OCI-LY7 (cell line): ENCODE measurements around the gene IL17RD. TPM values are rescaled to one million over a fixed set of nuclear protein-coding genes. Genes with fewer than 3 reads are reported as not detected.

Source experiments
- BruUV-seq: library from RNA; stranded (reverse); fragments of 400-500 nt; replicated peaks from 2 replicates; lab custom pipeline; 2021; lab: Mats Ljungman, UMichigan
- CTCF ChIA-PET: fragments of 300-600 bp; sonication (Branson Sonifier 250); formaldehyde crosslinking; loops from one replicate; lab custom pipeline; 2022; ENCODE audit warnings: antibody characterized with exemption; ENCODE audit not compliant: unreplicated experiment; lab: Charles Lee
- POLR2A ChIA-PET: fragments of 300-600 bp; sonication (Branson Sonifier 250); formaldehyde crosslinking; loops from one replicate; lab custom pipeline; 2022; ENCODE audit warnings: antibody characterized with exemption; lab: Charles Lee
- DNase-seq: peaks from one replicate; pipeline ENCODE4 v3.0.0-alpha.2; 2015; ENCODE audit warnings: low spot score
- H2AFZ ChIP-seq: fragments of 200-600 bp; sonication (generic), shearing (Covaris generic); 2 replicates; pipeline ENCODE4 v1.6.1; 2014; ENCODE audit warnings: mild to moderate bottlenecking, antibody characterized with exemption, low read length, moderate library complexity
- H3K27ac ChIP-seq: fragments of 200-600 bp; sonication (generic); 2 replicates; pipeline ENCODE4 v1.5.1; 2014; ENCODE audit warnings: mixed run types, low read depth, mild to moderate bottlenecking, moderate library complexity, low read length, inconsistent platforms; ENCODE audit not compliant: poor library complexity, severe bottlenecking
- H3K36me3 ChIP-seq: fragments of 200-600 bp; sonication (generic); 2 replicates; pipeline ENCODE4 v1.6.1; 2014; ENCODE audit warnings: mild to moderate bottlenecking, antibody characterized with exemption, low read length, moderate library complexity, mixed read lengths; ENCODE audit not compliant: insufficient read depth
- H3K4me1 ChIP-seq: fragments of 200-600 bp; sonication (generic); 2 replicates; pipeline ENCODE4 v1.5.1; 2014; ENCODE audit warnings: mild to moderate bottlenecking, low read length; ENCODE audit not compliant: insufficient read depth, poor library complexity, severe bottlenecking
- H3K4me2 ChIP-seq: fragments of 200-600 bp; sonication (generic); 2 replicates; pipeline ENCODE4 v1.6.1; 2014; ENCODE audit warnings: mild to moderate bottlenecking, low read length
- H3K4me3 ChIP-seq: fragments of 200-600 bp; sonication (generic); 2 replicates; pipeline ENCODE4 v1.5.1; 2014; ENCODE audit warnings: mild to moderate bottlenecking, low read depth, low read length; ENCODE audit not compliant: poor library complexity, severe bottlenecking
- H3K79me2 ChIP-seq: fragments of 200-600 bp; sonication (generic); 2 replicates; pipeline ENCODE4 v1.6.1; 2016; ENCODE audit warnings: low read depth, mild to moderate bottlenecking, low read length, moderate library complexity, mixed read lengths; ENCODE audit not compliant: insufficient read depth
- H3K9me2 ChIP-seq: fragments of 200-600 bp; sonication (generic); 2 replicates; pipeline ENCODE4 v1.6.1; 2016; ENCODE audit warnings: mild to moderate bottlenecking, low read length, mixed read lengths; ENCODE audit not compliant: insufficient read depth
- H3K9me3 ChIP-seq: fragments of 200-600 bp; sonication (generic); 2 replicates; pipeline ENCODE4 v1.6.1; 2014; ENCODE audit warnings: mild to moderate bottlenecking, mixed run types, low read length, mixed read lengths
- H4K20me1 ChIP-seq: fragments of 200-600 bp; sonication (generic); 2 replicates; pipeline ENCODE4 v1.6.1; 2014; ENCODE audit warnings: mild to moderate bottlenecking, antibody characterized with exemption, low read length, moderate library complexity, mixed read lengths; ENCODE audit not compliant: insufficient read depth
- CTCF ChIP-seq: fragments of 200-600 bp; sonication (generic); conservative IDR thresholded peaks from 2 replicates; pipeline ENCODE4 v1.5.1; 2014; ENCODE audit warnings: mild to moderate bottlenecking, antibody characterized with exemption, low read length, moderate library complexity, mixed read lengths
- EZH2phosphoT487 ChIP-seq: fragments of 200-600 bp; sonication (generic); IDR thresholded peaks from 2 replicates; pipeline ENCODE4 v1.6.1; 2018; ENCODE audit warnings: low read depth, borderline replicate concordance, mild to moderate bottlenecking, mixed run types, antibody characterized with exemption, low read length, moderate library complexity, mixed read lengths
- intact Hi-C: fragments of 100-400 bp; cut with micrococcal nuclease; formaldehyde crosslinking; loops from one replicate; pipeline ENCODE4 v1.10.0; 2022; ENCODE audit not compliant: unreplicated experiment
- total RNA-seq, 2 experiments: library from RNA; depleted of rRNA in 1 of 2; stranded (reverse); fragments of >200 nt in 1 of 2; shearing (Covaris generic) in 1 of 2; gene quantifications; 2 replicates each; pipeline ENCODE4 v1.2.3, GENCODE V29; 2014 to 2022

The IL17RD gene
- total RNA-seq, 2 experiments from 2014 or later, result 0.06 to 0.36 TPM

GRCh38 chr3:57154470-57155309, 10.5 kb downstream of the IL17RD start:
- DNase-seq, result no peak
- Histone ChIP-seq H3K36me3 (no peaks in the 10 kb centered on the region), H2AFZ (no peak overlapping the region), H4K20me1 (no peaks in the 10 kb centered on the region), H3K4me2 (no peak overlapping the region), H3K4me3 (no peak overlapping the region), H3K27ac (no peak overlapping the region), H3K4me1 (peaks cover 10% of the 10 kb centered on the region), H3K9me2 (no peaks in the 10 kb centered on the region), H3K9me3 (no peaks in the 10 kb centered on the region), H3K79me2 (no peaks in the 10 kb centered on the region)
- BruUV-seq, result no TSS peak
- TF ChIP-seq CTCF (no peak), EZH2phosphoT487 (no peak)
- CTCF ChIA-PET, result no interaction called here
- POLR2A ChIA-PET, result interaction anchor here (0.6 kb wide), 1 partner anchor 42 kb away, joined by 3 read pairs; no protein-coding TSS in a partner anchor
- intact Hi-C loops, result no loop called here

- H3K27ac ChIP-seq, result no peak overlapping the region
- TF ChIP-seq EZH2phosphoT487, result no peak
- no peak for TF ChIP-seq CTCF
- H3K4me1 ChIP-seq, result no peaks in the 10 kb centered on the region
- no TSS peak for BruUV-seq
- H3K4me2 ChIP-seq, result no peak overlapping the region
- no peaks in the 10 kb centered on the region for H3K9me2 ChIP-seq
- H3K9me3 ChIP-seq, result no peaks in the 10 kb centered on the region
- H4K20me1 ChIP-seq, result no peaks in the 10 kb centered on the region
- H3K79me2 ChIP-seq, result no peaks in the 10 kb centered on the region
- ChIA-PET POLR2A (no interaction called here), CTCF (interaction anchor here (0.6 kb wide), 1 partner anchor 893 kb away, joined by 3 read pairs; no protein-coding TSS in a partner anchor)
- H2AFZ ChIP-seq, result no peak overlapping the region
- H3K4me3 ChIP-seq, result no peak overlapping the region
- intact Hi-C loops, result no loop called here
- no peak for DNase-seq
- no peaks in the 10 kb centered on the region for H3K36me3 ChIP-seq
Measured at GRCh38 chr3:57152151-57153143, 12.7 kb downstream of the IL17RD start.
